ENCODE results near the gene STMN3. TPM values are rescaled to one million over a fixed set of nuclear protein-coding genes. Genes with fewer than 3 reads are reported as not detected.
A peak's percentile ranks its signal among the peaks of the same experiment; 100 is the strongest.

The STMN3 gene
- total RNA-seq, 1 experiment from 2014 or later = 138 TPM

- Histone ChIP-seq H3K9me2 (ENCODE audit: insufficient read depth) (no peaks in the 10 kb centered on the region), H3K9ac (ENCODE audit: low read length) (peak within 1 kb of the TSS; percentile 82), H3K27me3 (ENCODE audit: insufficient read depth, low read length) (no peaks in the 10 kb centered on the region), H3K27ac (ENCODE audit: low read depth, low read length) (peak within 1 kb of the TSS; percentile 73), H3K79me2 (ENCODE audit: insufficient read depth, low read length) (peaks cover 40% of the 10 kb centered on the region), H3K4me3 (replicated peaks in 1 of 2; ENCODE audit: low read depth in 1 of 2, low read length in 2 of 2) (peak within 1 kb of the TSS; percentile 82 to 99), H3K36me3 (ENCODE audit: control insufficient read depth in 1 of 2, insufficient read depth in 2 of 2, low read length in 2 of 2) (peaks cover 6 to 12% of the 10 kb centered on the region in 2 experiments), H3K4me2 (ENCODE audit: low read length) (peak within 1 kb of the TSS; percentile 97), H2AFZ (ENCODE audit: low read depth, low read length, poor library complexity, severe bottlenecking) (no peak within 1 kb of the TSS), H3K9me3 (ENCODE audit: control insufficient read depth in 1 of 2, insufficient read depth in 1 of 2, low read depth in 1 of 2, low read length in 2 of 2) (no peaks in the 10 kb centered on the region), H4K20me1 (ENCODE audit: insufficient read depth) (no peaks in the 10 kb centered on the region), H3K4me1 (ENCODE audit: control insufficient read depth in 1 of 2, insufficient read depth in 2 of 2, low read length in 2 of 2) (peaks cover 16 to 41% of the 10 kb centered on the region in 2 experiments)
- ChIA-PET CTCF (interaction anchor here (1.0 kb wide), 1 partner anchor 16 kb away, joined by 5 read pairs; no protein-coding TSS in a partner anchor), RAD21 (ENCODE audit: low non-redundant PET in 1 of 2, low total read pairs in 2 of 2, uncharacterized antibody in 2 of 2, unreplicated experiment in 2 of 2) (interaction anchor here (1.0 to 1.3 kb wide), 2 partner anchors 24 kb away, joined by 3 to 5 read pairs; no protein-coding TSS in a partner anchor), POLR2A (interaction anchor here (0.8 to 1.5 kb wide), 9 partner anchors 9 to 206 kb away, joined by 3 to 14 read pairs (median 4); partner anchors contain the start of gene HELZ2)
- intact Hi-C loops (cut with micrococcal nuclease) = loop anchor here (1.0 kb wide), 2 partner anchors 24 to 30 kb away; no protein-coding TSS in a partner anchor
- TF ChIP-seq YY1 (IDR thresholded peaks at IDR 0.05; ENCODE audit: extremely low read depth, insufficient replicate concordance, low read depth, low read length) = peak; percentile 50
- peak; percentile 98 for TF ChIP-seq ZFX (IDR thresholded peaks at IDR 0.05)
- TF ChIP-seq MAX (IDR thresholded peaks at IDR 0.05) = no peak
- peak; percentile 57; the same call in 1 of the 2 replicates for TF ChIP-seq POLR2AphosphoS5 (IDR thresholded peaks at IDR 0.05; ENCODE audit: low read depth, low read length)
- TF ChIP-seq JUND (IDR thresholded peaks at IDR 0.05) = no peak
- BruUV-seq (replicated peaks) = TSS peak; percentile 33
- DNase-seq (ENCODE audit: low read depth, low spot score) (peak; percentile 80), ATAC-seq (peak; percentile 86)
These were observed 4.9 kb upstream of the STMN3 start, which contains the start of gene RTEL1 for GRCh38 chr20:63657937-63658748. Gene RTEL1 (plus strand): TSS chr20:63658312. CDS start chr20:63659403, 1,091 bp downstream.

- CTCF ChIA-PET = no interaction called here
- no peak for ATAC-seq
- TF ChIP-seq SP1 (IDR thresholded peaks at IDR 0.05; ENCODE audit: low read depth) = no peak
- no peak for TF ChIP-seq REST (IDR thresholded peaks at IDR 0.05; ENCODE audit: low read depth)
- TF ChIP-seq CEBPB (IDR thresholded peaks at IDR 0.05; ENCODE audit: low read depth) = no peak
- no peak for TF ChIP-seq ZFX (IDR thresholded peaks at IDR 0.05)
- TF ChIP-seq JUND (IDR thresholded peaks at IDR 0.05) = no peak
- no peak for TF ChIP-seq POLR2AphosphoS5 (IDR thresholded peaks at IDR 0.05; ENCODE audit: low read depth, low read length)
- no peak for TF ChIP-seq RAD21 (IDR thresholded peaks at IDR 0.05; ENCODE audit: low read depth)
- no peak for TF ChIP-seq POLR2A (IDR thresholded peaks at IDR 0.05; ENCODE audit: borderline replicate concordance, extremely low read depth, insufficient read depth, insufficient read length)
These were observed 4.2 kb upstream of the STMN3 start for GRCh38 chr20:63657260-63657936.

More at GRCh38 chr20:63657260-63657936, 4.2 kb upstream of the STMN3 start:
- H3K79me2 ChIP-seq (ENCODE audit: insufficient read depth, low read length) = peaks cover 38% of the 10 kb centered on the region
- BruUV-seq (replicated peaks) = TSS peak; percentile 74
- intact Hi-C loops (cut with micrococcal nuclease) = no loop called here
- POLR2A ChIA-PET = interaction anchor here (1.2 to 1.5 kb wide), 4 partner anchors 25 to 207 kb away, joined by 3 to 14 read pairs (median 6); no protein-coding TSS in a partner anchor
- H3K4me3 ChIP-seq (replicated peaks in 1 of 2; ENCODE audit: low read depth in 1 of 2, low read length in 2 of 2) = peak overlapping the region; percentile 82 to 99
- H3K36me3 ChIP-seq (ENCODE audit: control insufficient read depth in 1 of 2, insufficient read depth in 2 of 2, low read length in 2 of 2) = peaks cover 3 to 6% of the 10 kb centered on the region in 2 experiments; a peak in 3 of 4 replicates
- H2AFZ ChIP-seq (ENCODE audit: low read depth, low read length, poor library complexity, severe bottlenecking) = no peak overlapping the region
- no peaks in the 10 kb centered on the region for H3K27me3 ChIP-seq (ENCODE audit: insufficient read depth, low read length)
- H3K9ac ChIP-seq (ENCODE audit: low read length) = peak overlapping the region; percentile 82
- no peak for DNase-seq (ENCODE audit: low read depth, low spot score)
- H3K9me3 ChIP-seq (ENCODE audit: control insufficient read depth in 1 of 2, insufficient read depth in 1 of 2, low read depth in 1 of 2, low read length in 2 of 2) = no peaks in the 10 kb centered on the region
- H3K4me1 ChIP-seq (ENCODE audit: control insufficient read depth in 1 of 2, insufficient read depth in 2 of 2, low read length in 2 of 2) = peaks cover 16 to 41% of the 10 kb centered on the region in 2 experiments
- no peaks in the 10 kb centered on the region for H3K9me2 ChIP-seq (ENCODE audit: insufficient read depth)
- H3K27ac ChIP-seq (ENCODE audit: low read depth, low read length) = peak overlapping the region; percentile 73
- H4K20me1 ChIP-seq (ENCODE audit: insufficient read depth) = no peaks in the 10 kb centered on the region
- RAD21 ChIA-PET (ENCODE audit: low non-redundant PET in 1 of 2, low total read pairs in 2 of 2, uncharacterized antibody in 2 of 2, unreplicated experiment in 2 of 2) = interaction anchor here in 1 of 2 experiments (1.3 kb wide), 1 partner anchor 25 kb away, joined by 5 read pairs; no protein-coding TSS in a partner anchor
- peak overlapping the region; percentile 97 for H3K4me2 ChIP-seq (ENCODE audit: low read length)
